PFSK-1 (cell line): Measurements from ENCODE around the gene ADAM21.

ENCODE experiments used
- POLR2AphosphoS5 ChIP-seq: IDR thresholded peaks from 2 replicates; pipeline ENCODE4 v1.6.1; 2012; ENCODE audit warnings: low read depth, mild to moderate bottlenecking, control low read depth, low read length, moderate library complexity
- SIN3A ChIP-seq: IDR thresholded peaks from 2 replicates; pipeline ENCODE4 v1.6.1; 2012; ENCODE audit warnings: mild to moderate bottlenecking, low read length, moderate library complexity, borderline replicate concordance; ENCODE audit not compliant: insufficient read depth
- TAF1 ChIP-seq: IDR thresholded peaks from 2 replicates; pipeline ENCODE4 v1.6.1; 2012; ENCODE audit warnings: low read length, control low read depth, borderline replicate concordance; ENCODE audit not compliant: insufficient read depth
- TF ChIP-seq, protein P1 (sequence below), 2 experiments: IDR thresholded peaks; 2 replicates each; pipeline versions ENCODE4 v1.6.1 to v1.8.0; 2011 to 2012; ENCODE audit warnings: low read depth in 2 of 2, low read length in 2 of 2, control low read depth in 1 of 2, inconsistent platforms in 1 of 2, mild to moderate bottlenecking in 1 of 2, moderate library complexity in 1 of 2; ENCODE audit not compliant: insufficient read depth in 1 of 2

DNA sequence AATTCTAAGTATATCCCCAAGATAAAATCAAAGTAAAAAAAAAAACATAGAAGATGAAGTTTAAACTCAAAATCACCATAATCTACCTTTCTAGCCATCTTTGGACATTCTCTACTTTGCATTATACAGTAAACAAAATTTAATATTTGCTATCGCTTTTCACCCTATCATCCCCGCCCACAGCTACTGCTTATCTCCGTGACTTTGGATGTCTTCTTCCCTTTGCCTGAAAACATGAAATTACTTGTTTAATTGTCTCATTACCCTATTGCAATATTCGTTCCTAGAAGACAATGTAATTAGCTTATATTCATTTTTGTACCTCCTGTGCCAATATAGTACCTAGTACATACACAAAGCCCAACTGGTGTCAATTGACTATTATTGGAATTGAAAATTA, 44.4 kb upstream of the ADAM21 start:
- TF ChIP-seq SIN3A (no peak), POLR2AphosphoS5 (no peak), TAF1 (no peak)
- TF ChIP-seq, protein P1, sequence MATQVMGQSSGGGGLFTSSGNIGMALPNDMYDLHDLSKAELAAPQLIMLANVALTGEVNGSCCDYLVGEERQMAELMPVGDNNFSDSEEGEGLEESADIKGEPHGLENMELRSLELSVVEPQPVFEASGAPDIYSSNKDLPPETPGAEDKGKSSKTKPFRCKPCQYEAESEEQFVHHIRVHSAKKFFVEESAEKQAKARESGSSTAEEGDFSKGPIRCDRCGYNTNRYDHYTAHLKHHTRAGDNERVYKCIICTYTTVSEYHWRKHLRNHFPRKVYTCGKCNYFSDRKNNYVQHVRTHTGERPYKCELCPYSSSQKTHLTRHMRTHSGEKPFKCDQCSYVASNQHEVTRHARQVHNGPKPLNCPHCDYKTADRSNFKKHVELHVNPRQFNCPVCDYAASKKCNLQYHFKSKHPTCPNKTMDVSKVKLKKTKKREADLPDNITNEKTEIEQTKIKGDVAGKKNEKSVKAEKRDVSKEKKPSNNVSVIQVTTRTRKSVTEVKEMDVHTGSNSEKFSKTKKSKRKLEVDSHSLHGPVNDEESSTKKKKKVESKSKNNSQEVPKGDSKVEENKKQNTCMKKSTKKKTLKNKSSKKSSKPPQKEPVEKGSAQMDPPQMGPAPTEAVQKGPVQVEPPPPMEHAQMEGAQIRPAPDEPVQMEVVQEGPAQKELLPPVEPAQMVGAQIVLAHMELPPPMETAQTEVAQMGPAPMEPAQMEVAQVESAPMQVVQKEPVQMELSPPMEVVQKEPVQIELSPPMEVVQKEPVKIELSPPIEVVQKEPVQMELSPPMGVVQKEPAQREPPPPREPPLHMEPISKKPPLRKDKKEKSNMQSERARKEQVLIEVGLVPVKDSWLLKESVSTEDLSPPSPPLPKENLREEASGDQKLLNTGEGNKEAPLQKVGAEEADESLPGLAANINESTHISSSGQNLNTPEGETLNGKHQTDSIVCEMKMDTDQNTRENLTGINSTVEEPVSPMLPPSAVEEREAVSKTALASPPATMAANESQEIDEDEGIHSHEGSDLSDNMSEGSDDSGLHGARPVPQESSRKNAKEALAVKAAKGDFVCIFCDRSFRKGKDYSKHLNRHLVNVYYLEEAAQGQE (IDR thresholded peaks at IDR 0.05; ENCODE audit: insufficient read depth in 1 of 2, low read depth in 2 of 2, low read length in 2 of 2) = no peak
